ENCODE measurements around the gene UCK1.

The UCK1 gene

GRCh38 chr9:131496844-131497405, 34.1 kb downstream of the UCK1 start:
- H2BK12ac ChIP-seq (ENCODE audit: low read length in 2 of 2) = no peak overlapping the region
- H3K27me3 ChIP-seq (ENCODE audit: control insufficient read depth in 1 of 2, insufficient read depth in 1 of 2, low read length in 2 of 2) = no peaks in the 10 kb centered on the region
- no peak overlapping the region for H3K4me2 ChIP-seq (ENCODE audit: low read length, poor library complexity, severe bottlenecking)
- H2AFZ ChIP-seq (ENCODE audit: low read depth, low read length) = no peak overlapping the region
- H4K91ac ChIP-seq (ENCODE audit: low read length) = no peak overlapping the region
- H3K36me3 ChIP-seq (ENCODE audit: control insufficient read depth in 1 of 2, insufficient read depth in 2 of 2, low read depth in 1 of 2, low read length in 2 of 2) = peaks cover 90 to 94% of the 10 kb centered on the region in 2 experiments
- no peak overlapping the region for H3K23ac ChIP-seq (ENCODE audit: low read length in 2 of 2)
- no peak overlapping the region for H3K4ac ChIP-seq (ENCODE audit: low read depth in 1 of 2, low read length in 2 of 2)
- H3K79me1 ChIP-seq (replicated peaks; ENCODE audit: low read length, poor library complexity, severe bottlenecking) = peaks cover 45% of the 10 kb centered on the region
- H3K4me3 ChIP-seq (ENCODE audit: insufficient read depth in 1 of 2, low read depth in 1 of 2, low read length in 2 of 2) = no peak overlapping the region
- no peak overlapping the region for H2BK15ac ChIP-seq (ENCODE audit: low read depth, poor library complexity, severe bottlenecking)
- 99% methylated on average over 10 of the region's 10 CpGs for WGBS
- no peak overlapping the region for H2AK5ac ChIP-seq (ENCODE audit: low read length, severe bottlenecking)
- no peak overlapping the region for H4K8ac ChIP-seq (ENCODE audit: low read length)
- H3K9me3 ChIP-seq (ENCODE audit: control insufficient read depth, low read length) = no peaks in the 10 kb centered on the region
- H3K18ac ChIP-seq (ENCODE audit: low read depth in 1 of 2, low read length in 2 of 2) = no peak overlapping the region
- no peak overlapping the region for H3K27ac ChIP-seq (ENCODE audit: low read length, poor library complexity, severe bottlenecking)
- H3K14ac ChIP-seq (ENCODE audit: low read length in 2 of 2) = no peak overlapping the region
- no peak for DNase-seq
- H2BK5ac ChIP-seq (ENCODE audit: low read depth, low read length, poor library complexity, severe bottlenecking) = no peak overlapping the region
- no peak overlapping the region for H3K9ac ChIP-seq (ENCODE audit: low read length)
- H3K4me1 ChIP-seq (ENCODE audit: control insufficient read depth, insufficient read depth, low read depth, low read length) = peaks cover 12% of the 10 kb centered on the region
- H2BK120ac ChIP-seq (ENCODE audit: low read depth, low read length) = no peak overlapping the region

GRCh38 chr9:131495785-131496184, 35.3 kb downstream of the UCK1 start:
- H2BK12ac ChIP-seq (ENCODE audit: low read length in 2 of 2) = no peak overlapping the region
- no peak overlapping the region for H3K23ac ChIP-seq (ENCODE audit: low read length in 2 of 2)

GRCh38 chr9:131494296-131494870, 36.7 kb downstream of the UCK1 start:
- no peaks in the 10 kb centered on the region for H3K4me1 ChIP-seq (ENCODE audit: control insufficient read depth, insufficient read depth, low read depth, low read length)
- no peak overlapping the region for H2BK12ac ChIP-seq (ENCODE audit: low read length in 2 of 2)
- H2BK120ac ChIP-seq (ENCODE audit: low read depth, low read length) = no peak overlapping the region
- no peak overlapping the region for H4K91ac ChIP-seq (ENCODE audit: low read length)
- H3K14ac ChIP-seq (ENCODE audit: low read length in 2 of 2) = no peak overlapping the region
- no peak overlapping the region for H3K27ac ChIP-seq (ENCODE audit: low read length, poor library complexity, severe bottlenecking)
- H3K18ac ChIP-seq (ENCODE audit: low read depth in 1 of 2, low read length in 2 of 2) = no peak overlapping the region
- no peak overlapping the region for H3K9ac ChIP-seq (ENCODE audit: low read length)
- no peak overlapping the region for H4K8ac ChIP-seq (ENCODE audit: low read length)
- no peak overlapping the region for H3K4me3 ChIP-seq (ENCODE audit: insufficient read depth in 1 of 2, low read depth in 1 of 2, low read length in 2 of 2)
- H3K4me2 ChIP-seq (ENCODE audit: low read length, poor library complexity, severe bottlenecking) = no peak overlapping the region
- H3K4ac ChIP-seq (ENCODE audit: low read depth in 1 of 2, low read length in 2 of 2) = no peak overlapping the region
- H2AFZ ChIP-seq (ENCODE audit: low read depth, low read length) = no peak overlapping the region
- peaks cover 62% of the 10 kb centered on the region for H3K79me1 ChIP-seq (replicated peaks; ENCODE audit: low read length, poor library complexity, severe bottlenecking)
- no peak overlapping the region for H2BK15ac ChIP-seq (ENCODE audit: low read depth, poor library complexity, severe bottlenecking)
- DNase-seq = no peak
- H3K27me3 ChIP-seq (ENCODE audit: control insufficient read depth in 1 of 2, insufficient read depth in 1 of 2, low read length in 2 of 2) = no peaks in the 10 kb centered on the region
- no peak overlapping the region for H2BK5ac ChIP-seq (ENCODE audit: low read depth, low read length, poor library complexity, severe bottlenecking)
- peaks cover 98 to 100% of the 10 kb centered on the region in 2 experiments for H3K36me3 ChIP-seq (ENCODE audit: control insufficient read depth in 1 of 2, insufficient read depth in 2 of 2, low read depth in 1 of 2, low read length in 2 of 2)
- H2AK5ac ChIP-seq (ENCODE audit: low read length, severe bottlenecking) = no peak overlapping the region
- H3K9me3 ChIP-seq (ENCODE audit: control insufficient read depth, low read length) = no peaks in the 10 kb centered on the region
- WGBS = 98% methylated on average over 18 of the region's 22 CpGs
- no peak overlapping the region for H3K23ac ChIP-seq (ENCODE audit: low read length in 2 of 2)

More at GRCh38 chr9:131495785-131496184, 35.3 kb downstream of the UCK1 start:
- H2AFZ ChIP-seq (ENCODE audit: low read depth, low read length) = no peak overlapping the region
- 96% methylated on average over 22 of the region's 22 CpGs for WGBS
- no peak overlapping the region for H3K18ac ChIP-seq (ENCODE audit: low read depth in 1 of 2, low read length in 2 of 2)
- H3K27me3 ChIP-seq (ENCODE audit: control insufficient read depth in 1 of 2, insufficient read depth in 1 of 2, low read length in 2 of 2) = no peaks in the 10 kb centered on the region
- DNase-seq = no peak
- H2AK5ac ChIP-seq (ENCODE audit: low read length, severe bottlenecking) = no peak overlapping the region
- no peak overlapping the region for H3K14ac ChIP-seq (ENCODE audit: low read length in 2 of 2)
- H3K4me2 ChIP-seq (ENCODE audit: low read length, poor library complexity, severe bottlenecking) = no peak overlapping the region
- peaks cover 57% of the 10 kb centered on the region for H3K79me1 ChIP-seq (replicated peaks; ENCODE audit: low read length, poor library complexity, severe bottlenecking)
- H4K8ac ChIP-seq (ENCODE audit: low read length) = no peak overlapping the region
- H3K27ac ChIP-seq (ENCODE audit: low read length, poor library complexity, severe bottlenecking) = no peak overlapping the region
- no peak overlapping the region for H4K91ac ChIP-seq (ENCODE audit: low read length)
- H2BK15ac ChIP-seq (ENCODE audit: low read depth, poor library complexity, severe bottlenecking) = no peak overlapping the region
- peaks cover 92 to 100% of the 10 kb centered on the region in 2 experiments for H3K36me3 ChIP-seq (ENCODE audit: control insufficient read depth in 1 of 2, insufficient read depth in 2 of 2, low read depth in 1 of 2, low read length in 2 of 2)
- peak overlapping the region in 1 of 2 experiments; percentile 24 for H3K4me3 ChIP-seq (ENCODE audit: insufficient read depth in 1 of 2, low read depth in 1 of 2, low read length in 2 of 2)
- no peak overlapping the region for H3K4ac ChIP-seq (ENCODE audit: low read depth in 1 of 2, low read length in 2 of 2)
- no peak overlapping the region for H2BK120ac ChIP-seq (ENCODE audit: low read depth, low read length)
- no peak overlapping the region for H3K9ac ChIP-seq (ENCODE audit: low read length)
- no peaks in the 10 kb centered on the region for H3K9me3 ChIP-seq (ENCODE audit: control insufficient read depth, low read length)
- H2BK5ac ChIP-seq (ENCODE audit: low read depth, low read length, poor library complexity, severe bottlenecking) = no peak overlapping the region
- peaks cover 5% of the 10 kb centered on the region for H3K4me1 ChIP-seq (ENCODE audit: control insufficient read depth, insufficient read depth, low read depth, low read length)

GRCh38 chr9:131492070-131492469, 39.0 kb downstream of the UCK1 start:
- peaks cover 62% of the 10 kb centered on the region for H3K79me1 ChIP-seq (replicated peaks; ENCODE audit: low read length, poor library complexity, severe bottlenecking)
- H2BK5ac ChIP-seq (ENCODE audit: low read depth, low read length, poor library complexity, severe bottlenecking) = no peak overlapping the region
- H4K91ac ChIP-seq (ENCODE audit: low read length) = no peak overlapping the region
- no peak overlapping the region for H2BK12ac ChIP-seq (ENCODE audit: low read length in 2 of 2)
- H3K27me3 ChIP-seq (ENCODE audit: control insufficient read depth in 1 of 2, insufficient read depth in 1 of 2, low read length in 2 of 2) = no peaks in the 10 kb centered on the region
- no peak overlapping the region for H3K18ac ChIP-seq (ENCODE audit: low read depth in 1 of 2, low read length in 2 of 2)
- H3K23ac ChIP-seq (ENCODE audit: low read length in 2 of 2) = no peak overlapping the region
- H3K4me2 ChIP-seq (ENCODE audit: low read length, poor library complexity, severe bottlenecking) = no peak overlapping the region
- H3K27ac ChIP-seq (ENCODE audit: low read length, poor library complexity, severe bottlenecking) = no peak overlapping the region
- H2AFZ ChIP-seq (ENCODE audit: low read depth, low read length) = no peak overlapping the region
- DNase-seq = no peak
- H3K14ac ChIP-seq (ENCODE audit: low read length in 2 of 2) = no peak overlapping the region
- no peaks in the 10 kb centered on the region for H3K9me3 ChIP-seq (ENCODE audit: control insufficient read depth, low read length)
- WGBS = 96% methylated on average over 6 of the region's 6 CpGs
- H2AK5ac ChIP-seq (ENCODE audit: low read length, severe bottlenecking) = no peak overlapping the region
- H2BK120ac ChIP-seq (ENCODE audit: low read depth, low read length) = no peak overlapping the region
- no peak overlapping the region for H4K8ac ChIP-seq (ENCODE audit: low read length)
- no peak overlapping the region for H3K4ac ChIP-seq (ENCODE audit: low read depth in 1 of 2, low read length in 2 of 2)
- no peak overlapping the region for H3K9ac ChIP-seq (ENCODE audit: low read length)
- H3K4me3 ChIP-seq (ENCODE audit: insufficient read depth in 1 of 2, low read depth in 1 of 2, low read length in 2 of 2) = no peak overlapping the region
- H3K4me1 ChIP-seq (ENCODE audit: control insufficient read depth, insufficient read depth, low read depth, low read length) = no peaks in the 10 kb centered on the region
- H2BK15ac ChIP-seq (ENCODE audit: low read depth, poor library complexity, severe bottlenecking) = no peak overlapping the region
- peaks cover 98 to 100% of the 10 kb centered on the region in 2 experiments for H3K36me3 ChIP-seq (ENCODE audit: control insufficient read depth in 1 of 2, insufficient read depth in 2 of 2, low read depth in 1 of 2, low read length in 2 of 2)

Measured in mesenchymal stem cell (in vitro differentiated cells and primary cell).